Measurements from ENCODE around the gene SPATA4. TPM values are rescaled to one million over a fixed set of nuclear protein-coding genes. Genes with fewer than 3 reads are reported as not detected.
A peak's percentile ranks its signal among the peaks of the same experiment; 100 is the strongest.

Gene SPATA4
- total RNA-seq, 1 experiment from 2014 or later: 0.15 TPM

GRCh38 chr4:176226736-176227135 lies 31.4 kb upstream of the SPATA4 start:
- H3K4me2 ChIP-seq (ENCODE audit: low read length): no peak overlapping the region
- H3F3A ChIP-seq (ENCODE audit: low read length, unreplicated experiment): no peaks in the 10 kb centered on the region
- intact Hi-C loops (cut with micrococcal nuclease): no loop called here
- H3K36me3 ChIP-seq (ENCODE audit: low read depth, low read length): no peaks in the 10 kb centered on the region
- no peaks in the 10 kb centered on the region; the same call in 1 of the 2 replicates for H3K4me1 ChIP-seq (ENCODE audit: insufficient read depth, low read length)
- H3K4me3 ChIP-seq (ENCODE audit: low read length): no peak overlapping the region
- DNase-seq (peak; percentile 22), ATAC-seq (peak; percentile 53)
- no peak overlapping the region for H2AFZ ChIP-seq (ENCODE audit: low read length)
- POLR2A ChIA-PET (ENCODE audit: unreplicated experiment): no interaction called here
- H3K9me3 ChIP-seq (ENCODE audit: low read length): no peaks in the 10 kb centered on the region
- H3K9me2 ChIP-seq (replicated peaks; ENCODE audit: low read length): no peaks in the 10 kb centered on the region
- H4K20me1 ChIP-seq (ENCODE audit: low read length): no peaks in the 10 kb centered on the region
- no peak overlapping the region for H3K9ac ChIP-seq (ENCODE audit: low read length)
- H3K79me2 ChIP-seq (ENCODE audit: low read length): no peaks in the 10 kb centered on the region
- CTCF ChIA-PET: no interaction called here
- TF ChIP-seq EZH2 (IDR thresholded peaks at IDR 0.05; ENCODE audit: low read length, unreplicated experiment) (no peak), EZH2phosphoT487 (IDR thresholded peaks at IDR 0.05; ENCODE audit: borderline replicate concordance, low read length) (no peak)
- TF ChIP-seq, protein P1, sequence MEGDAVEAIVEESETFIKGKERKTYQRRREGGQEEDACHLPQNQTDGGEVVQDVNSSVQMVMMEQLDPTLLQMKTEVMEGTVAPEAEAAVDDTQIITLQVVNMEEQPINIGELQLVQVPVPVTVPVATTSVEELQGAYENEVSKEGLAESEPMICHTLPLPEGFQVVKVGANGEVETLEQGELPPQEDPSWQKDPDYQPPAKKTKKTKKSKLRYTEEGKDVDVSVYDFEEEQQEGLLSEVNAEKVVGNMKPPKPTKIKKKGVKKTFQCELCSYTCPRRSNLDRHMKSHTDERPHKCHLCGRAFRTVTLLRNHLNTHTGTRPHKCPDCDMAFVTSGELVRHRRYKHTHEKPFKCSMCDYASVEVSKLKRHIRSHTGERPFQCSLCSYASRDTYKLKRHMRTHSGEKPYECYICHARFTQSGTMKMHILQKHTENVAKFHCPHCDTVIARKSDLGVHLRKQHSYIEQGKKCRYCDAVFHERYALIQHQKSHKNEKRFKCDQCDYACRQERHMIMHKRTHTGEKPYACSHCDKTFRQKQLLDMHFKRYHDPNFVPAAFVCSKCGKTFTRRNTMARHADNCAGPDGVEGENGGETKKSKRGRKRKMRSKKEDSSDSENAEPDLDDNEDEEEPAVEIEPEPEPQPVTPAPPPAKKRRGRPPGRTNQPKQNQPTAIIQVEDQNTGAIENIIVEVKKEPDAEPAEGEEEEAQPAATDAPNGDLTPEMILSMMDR (conservative IDR thresholded peaks at IDR 0.05; ENCODE audit: low read depth, low read length): no peak
- H3K27ac ChIP-seq (ENCODE audit: low read length): no peak overlapping the region
- BruUV-seq (replicated peaks): no TSS peak
- H3K27me3 ChIP-seq (ENCODE audit: low read length): no peaks in the 10 kb centered on the region

DNA sequence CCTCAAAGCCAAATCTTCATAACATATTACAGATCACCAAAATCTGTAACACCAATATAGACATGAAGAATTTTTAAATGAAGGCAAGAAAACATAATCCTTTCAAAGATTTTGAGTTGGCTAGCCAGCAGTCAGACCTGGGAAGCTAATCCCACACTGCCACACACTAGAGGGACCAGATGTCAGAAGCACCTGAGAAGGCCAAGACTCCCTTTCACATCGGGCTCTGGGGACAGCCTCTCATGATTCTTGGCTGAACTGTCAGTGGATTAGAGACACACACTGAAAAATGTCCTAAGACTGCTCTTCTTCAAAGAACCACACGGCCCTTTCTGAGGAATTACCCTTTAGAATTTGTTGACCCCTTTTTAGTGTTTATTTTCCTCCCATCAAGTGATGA lies 28.2 kb upstream of the SPATA4 start:
- no peak for DNase-seq
- Histone ChIP-seq H3F3A (ENCODE audit: low read length, unreplicated experiment) (no peaks in the 10 kb centered on the region), H3K4me2 (ENCODE audit: low read length) (no peak overlapping the region), H3K27me3 (ENCODE audit: low read length) (no peaks in the 10 kb centered on the region), H4K20me1 (ENCODE audit: low read length) (no peaks in the 10 kb centered on the region), H3K27ac (ENCODE audit: low read length) (no peak overlapping the region), H3K9me3 (ENCODE audit: low read length) (no peaks in the 10 kb centered on the region), H3K36me3 (ENCODE audit: low read depth, low read length) (no peaks in the 10 kb centered on the region), H2AFZ (ENCODE audit: low read length) (no peak overlapping the region), H3K9me2 (replicated peaks; ENCODE audit: low read length) (no peaks in the 10 kb centered on the region), H3K4me3 (ENCODE audit: low read length) (no peak overlapping the region), H3K9ac (ENCODE audit: low read length) (no peak overlapping the region), H3K4me1 (ENCODE audit: insufficient read depth, low read length) (no peaks in the 10 kb centered on the region; the same call in 1 of the 2 replicates), H3K79me2 (ENCODE audit: low read length) (no peaks in the 10 kb centered on the region)
- POLR2A ChIA-PET (ENCODE audit: unreplicated experiment): no interaction called here
- CTCF ChIA-PET: no interaction called here
- ATAC-seq: no peak
- TF ChIP-seq, protein P1 (conservative IDR thresholded peaks at IDR 0.05; ENCODE audit: low read depth, low read length): no peak
- TF ChIP-seq EZH2 (IDR thresholded peaks at IDR 0.05; ENCODE audit: low read length, unreplicated experiment): no peak
- TF ChIP-seq EZH2phosphoT487 (IDR thresholded peaks at IDR 0.05; ENCODE audit: borderline replicate concordance, low read length): no peak
- no TSS peak for BruUV-seq (replicated peaks)
- intact Hi-C loops (cut with micrococcal nuclease): no loop called here

- DNase-seq (no peak), ATAC-seq (no peak)
- H3K79me2 ChIP-seq (ENCODE audit: low read length): no peaks in the 10 kb centered on the region
- no TSS peak for BruUV-seq (replicated peaks)
- H3K4me1 ChIP-seq (ENCODE audit: insufficient read depth, low read length): no peaks in the 10 kb centered on the region; the same call in 1 of the 2 replicates
- no peaks in the 10 kb centered on the region for H3F3A ChIP-seq (ENCODE audit: low read length, unreplicated experiment)
- no peaks in the 10 kb centered on the region for H3K9me3 ChIP-seq (ENCODE audit: low read length)
- ChIA-PET CTCF (interaction anchor here (0.5 kb wide), 1 partner anchor 11 kb away, joined by 3 read pairs; no protein-coding TSS in a partner anchor), POLR2A (ENCODE audit: unreplicated experiment) (no interaction called here)
- no peak overlapping the region for H3K4me3 ChIP-seq (ENCODE audit: low read length)
- no peak overlapping the region for H2AFZ ChIP-seq (ENCODE audit: low read length)
- H3K9me2 ChIP-seq (replicated peaks; ENCODE audit: low read length): no peaks in the 10 kb centered on the region
- TF ChIP-seq, protein P1 (conservative IDR thresholded peaks at IDR 0.05; ENCODE audit: low read depth, low read length): no peak
- TF ChIP-seq EZH2 (IDR thresholded peaks at IDR 0.05; ENCODE audit: low read length, unreplicated experiment): no peak
- TF ChIP-seq EZH2phosphoT487 (IDR thresholded peaks at IDR 0.05; ENCODE audit: borderline replicate concordance, low read length): no peak
- H3K4me2 ChIP-seq (ENCODE audit: low read length): no peak overlapping the region
- no peaks in the 10 kb centered on the region for H4K20me1 ChIP-seq (ENCODE audit: low read length)
- H3K36me3 ChIP-seq (ENCODE audit: low read depth, low read length): no peaks in the 10 kb centered on the region
- no peaks in the 10 kb centered on the region for H3K27me3 ChIP-seq (ENCODE audit: low read length)
- no peak overlapping the region for H3K27ac ChIP-seq (ENCODE audit: low read length)
- intact Hi-C loops (cut with micrococcal nuclease): no loop called here
- H3K9ac ChIP-seq (ENCODE audit: low read length): no peak overlapping the region
Measured at GRCh38 chr4:176222149-176222548, 26.8 kb upstream of the SPATA4 start.

Measured in PC-3 (cell line).